A673 (cell line): ENCODE results near the gene MAN1A2. TPM values are rescaled to one million over a fixed set of nuclear protein-coding genes. Genes with fewer than 3 reads are reported as not detected.
A peak's percentile ranks its signal among the peaks of the same experiment; 100 is the strongest.

Experiments used
- BruUV-seq: library from RNA; stranded (reverse); fragments of 400-500 nt; replicated peaks from 2 replicates; lab custom pipeline; 2021; lab: Mats Ljungman, UMichigan
- CTCF ChIA-PET: fragments of 300-600 bp; sonication (Branson Sonifier 250); formaldehyde crosslinking; loops from one replicate; lab custom pipeline; 2022; ENCODE audit warnings: antibody characterized with exemption; lab: Charles Lee
- POLR2A ChIA-PET: fragments of 300-600 bp; sonication (Branson Sonifier 250); formaldehyde crosslinking; loops from one replicate; lab custom pipeline; 2022; ENCODE audit warnings: antibody characterized with exemption; ENCODE audit not compliant: low non-redundant PET; lab: Charles Lee
- DNase-seq: peaks from one replicate; pipeline ENCODE4 v3.0.0-alpha.2; 2015; ENCODE audit warnings: low spot score
- H3K27ac ChIP-seq: fragments of 200-600 bp; sonication (generic); 2 replicates; pipeline ENCODE4 v1.5.1; 2016; ENCODE audit warnings: mixed run types, low read depth, mild to moderate bottlenecking, mixed read lengths, antibody characterized with exemption, low read length; ENCODE audit not compliant: poor library complexity, severe bottlenecking
- H3K27me3 ChIP-seq: fragments of 200-600 bp; sonication (generic); replicated peaks from 2 replicates; pipeline ENCODE4 v1.6.1; 2017; ENCODE audit warnings: mixed run types, low read depth, mild to moderate bottlenecking, mixed read lengths, antibody characterized with exemption, low read length; ENCODE audit not compliant: insufficient read depth, poor library complexity
- H3K36me3 ChIP-seq: fragments of 200-600 bp; sonication (generic); 2 replicates; pipeline ENCODE4 v1.6.1; 2016; ENCODE audit warnings: mixed run types, mild to moderate bottlenecking, mixed read lengths, antibody characterized with exemption, low read length; ENCODE audit not compliant: insufficient read depth, poor library complexity, severe bottlenecking
- H3K4me1 ChIP-seq: fragments of 200-600 bp; sonication (generic); 2 replicates; pipeline ENCODE4 v1.6.1; 2017; ENCODE audit warnings: mixed run types, mild to moderate bottlenecking, mixed read lengths, antibody characterized with exemption, low read length; ENCODE audit not compliant: insufficient read depth, poor library complexity, severe bottlenecking
- H3K4me3 ChIP-seq: fragments of 200-600 bp; sonication (generic); 2 replicates; pipeline ENCODE4 v1.5.1; 2016; ENCODE audit warnings: low read depth, mixed run types, mild to moderate bottlenecking, mixed read lengths, low read length; ENCODE audit not compliant: poor library complexity, severe bottlenecking
- H3K9me3 ChIP-seq: fragments of 200-600 bp; sonication (generic); 2 replicates; pipeline ENCODE4 v1.6.1; 2016; ENCODE audit warnings: mixed run types, low read depth, mild to moderate bottlenecking, mixed read lengths, antibody characterized with exemption, low read length; ENCODE audit not compliant: poor library complexity, severe bottlenecking
- EZH2 ChIP-seq: fragments of 200-600 bp; sonication (generic); IDR thresholded peaks from 2 replicates; pipeline ENCODE4 v1.6.1; 2017; ENCODE audit warnings: borderline replicate concordance, low read depth, mild to moderate bottlenecking, mixed read lengths, antibody characterized with exemption, low read length; ENCODE audit not compliant: poor library complexity, severe bottlenecking
- intact Hi-C: fragments of 100-400 bp; cut with micrococcal nuclease; formaldehyde crosslinking; loops from one replicate; pipeline ENCODE4 v1.10.0; 2022; ENCODE audit not compliant: unreplicated experiment
- total RNA-seq: library from RNA; stranded (reverse); gene quantifications from 2 replicates; pipeline ENCODE4 v1.2.3, GENCODE V29; 2021
- TF ChIP-seq, protein P1 (sequence below): fragments of 300-800, 200-600 bp; sonication (generic); conservative IDR thresholded peaks from 2 replicates; pipeline ENCODE4 v1.5.1; 2017; ENCODE audit warnings: low read depth, mild to moderate bottlenecking, antibody characterized with exemption, low read length, moderate library complexity, mixed read lengths

MAN1A2 gene
- total RNA-seq, 1 experiment from 2014 or later: 31.8 TPM

DNA sequence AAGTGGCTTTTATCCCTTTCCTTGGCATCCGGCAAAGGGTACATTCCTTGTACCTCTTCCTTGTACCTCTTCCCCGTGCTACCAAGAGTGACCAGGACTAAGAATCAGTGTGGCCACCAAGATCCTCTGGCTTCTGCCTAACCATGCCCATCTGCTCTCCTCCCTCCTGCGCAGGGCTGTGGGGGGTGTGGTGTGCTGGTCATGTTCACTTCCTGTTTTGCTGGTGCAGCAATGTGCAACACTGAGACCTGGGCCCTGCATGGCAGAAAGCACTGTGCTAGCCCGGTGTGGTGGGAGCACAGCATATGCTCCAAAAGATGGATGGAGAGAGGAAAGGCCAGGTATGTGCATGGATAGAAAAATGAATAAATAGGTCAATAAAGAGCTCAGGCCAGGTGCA lies 205.3 kb downstream of the MAN1A2 start:
- CTCF ChIA-PET: no interaction called here
- H3K36me3 ChIP-seq: no peaks in the 10 kb centered on the region
- POLR2A ChIA-PET: no interaction called here
- no peaks in the 10 kb centered on the region for H3K27me3 ChIP-seq
- intact Hi-C loops: no loop called here
- no peak for DNase-seq
- no TSS peak for BruUV-seq
- TF ChIP-seq, protein P1, sequence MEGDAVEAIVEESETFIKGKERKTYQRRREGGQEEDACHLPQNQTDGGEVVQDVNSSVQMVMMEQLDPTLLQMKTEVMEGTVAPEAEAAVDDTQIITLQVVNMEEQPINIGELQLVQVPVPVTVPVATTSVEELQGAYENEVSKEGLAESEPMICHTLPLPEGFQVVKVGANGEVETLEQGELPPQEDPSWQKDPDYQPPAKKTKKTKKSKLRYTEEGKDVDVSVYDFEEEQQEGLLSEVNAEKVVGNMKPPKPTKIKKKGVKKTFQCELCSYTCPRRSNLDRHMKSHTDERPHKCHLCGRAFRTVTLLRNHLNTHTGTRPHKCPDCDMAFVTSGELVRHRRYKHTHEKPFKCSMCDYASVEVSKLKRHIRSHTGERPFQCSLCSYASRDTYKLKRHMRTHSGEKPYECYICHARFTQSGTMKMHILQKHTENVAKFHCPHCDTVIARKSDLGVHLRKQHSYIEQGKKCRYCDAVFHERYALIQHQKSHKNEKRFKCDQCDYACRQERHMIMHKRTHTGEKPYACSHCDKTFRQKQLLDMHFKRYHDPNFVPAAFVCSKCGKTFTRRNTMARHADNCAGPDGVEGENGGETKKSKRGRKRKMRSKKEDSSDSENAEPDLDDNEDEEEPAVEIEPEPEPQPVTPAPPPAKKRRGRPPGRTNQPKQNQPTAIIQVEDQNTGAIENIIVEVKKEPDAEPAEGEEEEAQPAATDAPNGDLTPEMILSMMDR: no peak
- TF ChIP-seq EZH2: no peak
- H3K4me3 ChIP-seq: no peak overlapping the region
- no peaks in the 10 kb centered on the region for H3K4me1 ChIP-seq
- no peaks in the 10 kb centered on the region for H3K9me3 ChIP-seq
- no peak overlapping the region for H3K27ac ChIP-seq

DNA sequence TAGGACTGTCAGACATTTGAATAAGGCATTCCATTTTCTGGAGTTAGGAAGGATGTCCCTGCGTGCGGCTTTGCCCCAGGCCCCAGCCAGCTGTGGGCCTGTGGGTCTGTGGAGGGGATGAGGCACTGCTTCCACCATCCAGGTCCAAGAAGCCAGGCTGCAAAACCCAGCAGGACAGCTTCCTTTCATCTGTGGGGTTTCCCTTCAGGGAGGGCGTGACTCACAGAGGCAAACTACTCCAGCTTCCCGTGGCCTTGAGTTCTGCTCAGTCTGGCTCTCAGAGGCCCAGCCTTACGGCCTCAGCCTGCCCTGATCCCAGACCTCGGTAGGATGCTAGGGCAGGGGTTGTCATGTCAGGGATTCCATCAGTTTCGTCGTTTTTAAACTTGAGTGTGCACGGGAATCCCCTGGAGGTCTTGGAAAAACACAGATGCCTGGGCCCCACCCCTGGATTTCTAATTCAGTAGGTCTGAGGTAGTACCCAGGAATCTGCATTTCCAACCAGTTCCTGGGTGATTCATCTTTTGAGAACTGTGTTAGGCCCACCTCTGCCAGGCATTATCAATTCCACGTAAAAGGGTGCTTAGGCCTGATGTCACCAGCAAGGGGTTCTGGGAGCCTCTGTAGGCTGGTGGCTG lies 206.3 kb downstream of the MAN1A2 start:
- ChIA-PET CTCF (no interaction called here), POLR2A (no interaction called here)
- H3K4me1 ChIP-seq: no peaks in the 10 kb centered on the region
- TF ChIP-seq EZH2: no peak
- TF ChIP-seq, protein P1: no peak
- H3K27me3 ChIP-seq: no peaks in the 10 kb centered on the region
- intact Hi-C loops: no loop called here
- H3K4me3 ChIP-seq: no peak overlapping the region
- no peak overlapping the region for H3K27ac ChIP-seq
- BruUV-seq: no TSS peak
- H3K36me3 ChIP-seq: no peaks in the 10 kb centered on the region
- no peaks in the 10 kb centered on the region for H3K9me3 ChIP-seq
- DNase-seq: peak; percentile 77

DNA sequence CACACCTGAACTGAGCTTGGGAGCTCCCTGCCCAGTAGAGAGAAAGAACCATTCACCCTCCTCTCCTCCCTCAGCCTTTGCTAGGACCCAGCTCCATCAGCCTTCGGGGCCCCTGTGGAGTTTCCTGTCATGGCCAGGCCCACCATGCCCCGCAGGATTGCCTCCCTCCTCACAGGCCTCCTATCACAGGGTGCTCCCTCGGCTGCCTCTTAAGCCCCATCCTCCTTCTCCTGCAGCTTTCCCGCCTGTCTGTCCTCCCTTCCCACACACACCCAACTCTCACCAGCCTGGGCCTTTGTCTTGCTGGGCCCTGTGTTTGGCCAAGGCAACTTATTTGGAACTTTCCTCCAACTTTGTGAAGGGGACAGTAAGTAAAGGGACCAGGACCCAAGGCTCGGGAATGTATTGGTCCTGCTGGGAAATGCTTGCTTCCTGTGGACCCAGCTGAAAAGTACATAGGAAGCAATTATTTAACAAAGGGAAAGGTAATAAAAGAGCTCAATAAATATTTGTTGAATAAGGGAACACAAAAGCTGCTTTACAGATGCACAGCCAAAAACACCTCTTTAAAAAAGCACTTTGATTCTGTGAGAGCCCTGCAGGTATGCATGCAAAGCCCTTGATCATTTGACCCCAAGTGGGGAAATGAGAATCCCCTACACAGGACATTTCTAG lies 207.0 kb downstream of the MAN1A2 start:
- BruUV-seq: no TSS peak
- Histone ChIP-seq H3K9me3 (no peaks in the 10 kb centered on the region), H3K4me3 (no peak overlapping the region), H3K36me3 (no peaks in the 10 kb centered on the region), H3K27ac (no peak overlapping the region), H3K27me3 (no peaks in the 10 kb centered on the region), H3K4me1 (no peaks in the 10 kb centered on the region)
- intact Hi-C loops: no loop called here
- TF ChIP-seq, protein P1: no peak
- TF ChIP-seq EZH2: no peak
- ChIA-PET POLR2A (interaction anchor here (0.6 kb wide), 1 partner anchor 761 kb away, joined by 3 read pairs; no protein-coding TSS in a partner anchor), CTCF (no interaction called here)
- DNase-seq: no peak
